ENCODE measurements around the gene ST8SIA2. TPM values are rescaled to one million over a fixed set of nuclear protein-coding genes. Genes with fewer than 3 reads are reported as not detected.
"Not testable (repeated sequence)": the region's sequence is repeated elsewhere in the genome, so short reads cannot be mapped to it uniquely, and the experiment has no call there.

ST8SIA2 gene
- total RNA-seq, 1 donor from 2014 or later = not detected

DNA sequence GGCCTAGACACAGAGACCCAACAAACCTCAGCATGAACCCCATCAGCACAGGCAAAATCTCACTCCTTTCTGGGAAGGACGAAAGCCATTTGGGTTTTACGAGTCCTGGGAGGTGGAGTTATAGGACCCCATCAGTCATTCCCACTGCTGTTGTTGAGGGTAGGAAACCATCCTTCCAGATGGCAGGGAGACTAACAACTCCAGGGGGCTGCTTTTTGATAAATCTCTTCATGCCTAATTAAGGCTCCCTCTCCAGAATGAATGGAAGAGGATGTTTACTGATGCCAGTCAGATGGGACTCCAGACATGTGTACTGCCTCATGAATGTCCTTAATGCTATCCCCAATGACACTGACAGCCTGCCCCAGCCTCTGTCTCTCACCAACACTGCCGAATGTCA is 75.3 kb downstream of the ST8SIA2 start:
- peaks cover 3% of the 10 kb centered on the region for H3K27me3 ChIP-seq
- TF ChIP-seq, protein P1, sequence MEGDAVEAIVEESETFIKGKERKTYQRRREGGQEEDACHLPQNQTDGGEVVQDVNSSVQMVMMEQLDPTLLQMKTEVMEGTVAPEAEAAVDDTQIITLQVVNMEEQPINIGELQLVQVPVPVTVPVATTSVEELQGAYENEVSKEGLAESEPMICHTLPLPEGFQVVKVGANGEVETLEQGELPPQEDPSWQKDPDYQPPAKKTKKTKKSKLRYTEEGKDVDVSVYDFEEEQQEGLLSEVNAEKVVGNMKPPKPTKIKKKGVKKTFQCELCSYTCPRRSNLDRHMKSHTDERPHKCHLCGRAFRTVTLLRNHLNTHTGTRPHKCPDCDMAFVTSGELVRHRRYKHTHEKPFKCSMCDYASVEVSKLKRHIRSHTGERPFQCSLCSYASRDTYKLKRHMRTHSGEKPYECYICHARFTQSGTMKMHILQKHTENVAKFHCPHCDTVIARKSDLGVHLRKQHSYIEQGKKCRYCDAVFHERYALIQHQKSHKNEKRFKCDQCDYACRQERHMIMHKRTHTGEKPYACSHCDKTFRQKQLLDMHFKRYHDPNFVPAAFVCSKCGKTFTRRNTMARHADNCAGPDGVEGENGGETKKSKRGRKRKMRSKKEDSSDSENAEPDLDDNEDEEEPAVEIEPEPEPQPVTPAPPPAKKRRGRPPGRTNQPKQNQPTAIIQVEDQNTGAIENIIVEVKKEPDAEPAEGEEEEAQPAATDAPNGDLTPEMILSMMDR (IDR thresholded peaks at IDR 0.05) = no peak
- intact Hi-C loops (cut with DNase I) = no loop called here

DNA sequence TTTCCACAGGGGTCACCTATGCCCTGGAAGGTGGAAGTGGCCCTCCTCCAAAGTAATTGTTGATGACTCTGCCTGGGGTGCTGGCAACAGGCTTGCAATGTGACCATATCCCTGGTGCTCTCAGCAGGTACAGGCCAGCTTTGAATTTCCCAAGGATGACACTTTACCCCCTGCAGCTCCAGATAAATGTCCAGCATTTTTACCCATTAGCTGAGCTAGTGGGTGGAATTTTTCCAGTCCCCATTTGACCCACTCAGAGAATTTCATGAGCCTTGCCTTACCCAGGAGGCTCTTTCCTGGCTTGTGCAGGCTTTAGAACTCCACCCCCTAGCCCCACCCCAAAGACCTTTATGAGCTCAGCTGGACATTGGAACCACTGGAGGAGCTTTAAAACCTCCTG is 77.6 kb downstream of the ST8SIA2 start:
- Histone ChIP-seq H3K27ac (no peak overlapping the region), H3K4me3 (no peak overlapping the region), H3K36me3 (no peaks in the 10 kb centered on the region), H3K27me3 (peaks cover 3% of the 10 kb centered on the region), H3K4me1 (no peaks in the 10 kb centered on the region), H3K9me3 (no peaks in the 10 kb centered on the region)
- intact Hi-C loops (cut with DNase I) = no loop called here
- no peak for DNase-seq (ENCODE audit: low spot score in 2 of 2)
- TF ChIP-seq, protein P1 (IDR thresholded peaks at IDR 0.05) = no peak

More for the DNA sequence above, 75.3 kb downstream of the ST8SIA2 start:
- Histone ChIP-seq H3K9me3 (no peaks in the 10 kb centered on the region), H3K4me1 (no peaks in the 10 kb centered on the region), H3K27ac (no peak overlapping the region), H3K36me3 (no peaks in the 10 kb centered on the region), H3K4me3 (no peak overlapping the region)
- DNase-seq (ENCODE audit: low spot score in 2 of 2) = no peak

DNA sequence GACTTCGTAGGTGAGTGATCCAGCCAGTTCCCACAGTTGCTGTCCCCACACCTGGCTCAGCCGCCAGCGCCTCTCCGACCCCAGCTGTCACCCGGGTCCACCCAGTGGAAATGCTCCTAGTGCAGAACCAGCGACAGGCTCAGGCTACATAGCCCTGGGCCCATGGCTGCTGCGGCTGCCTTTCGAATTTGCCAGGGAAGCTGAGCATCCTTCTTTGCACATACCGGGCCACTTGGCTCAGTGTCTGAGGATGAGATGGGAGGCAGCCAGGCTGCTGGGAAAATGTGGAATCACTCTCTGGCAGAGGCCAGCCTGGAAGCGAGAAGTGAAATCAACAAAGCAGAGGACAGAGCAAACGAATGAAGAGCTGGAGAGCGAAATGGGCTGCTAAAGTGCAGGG is 80.1 kb downstream of the ST8SIA2 start:
- Histone ChIP-seq H3K9me3 (no peaks in the 10 kb centered on the region), H3K36me3 (no peaks in the 10 kb centered on the region), H3K27me3 (peaks cover 3% of the 10 kb centered on the region), H3K4me1 (no peaks in the 10 kb centered on the region), H3K27ac (no peak overlapping the region), H3K4me3 (no peak overlapping the region)
- intact Hi-C loops (cut with DNase I) = no loop called here
- DNase-seq (ENCODE audit: low spot score in 2 of 2) = no peak
- TF ChIP-seq, protein P1 (IDR thresholded peaks at IDR 0.05) = no peak

DNA sequence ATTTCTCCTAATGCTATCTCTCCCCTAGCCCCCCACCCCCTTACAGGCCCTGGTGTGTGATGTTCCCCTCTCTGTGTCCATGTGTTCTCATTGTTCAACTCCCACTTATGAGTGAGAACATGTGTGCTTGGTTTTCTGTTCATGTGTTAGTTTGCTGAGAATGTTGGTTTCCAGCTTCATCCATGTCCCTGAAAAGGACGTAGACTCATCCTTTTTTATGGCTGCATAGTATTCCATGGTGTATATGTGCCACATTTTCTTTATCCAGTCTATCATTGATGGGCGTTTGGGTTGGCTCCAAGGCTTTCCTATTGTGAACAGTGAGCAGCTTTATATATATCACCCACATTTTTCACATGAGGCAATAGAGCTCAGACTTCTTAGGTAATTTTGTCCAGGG is 86.0 kb downstream of the ST8SIA2 start:
- H3K27ac ChIP-seq; H3K9me3 ChIP-seq; H3K4me1 ChIP-seq; intact Hi-C loops (cut with DNase I); H3K36me3 ChIP-seq; H3K4me3 ChIP-seq; H3K27me3 ChIP-seq; DNase-seq (ENCODE audit: low spot score in 2 of 2): not testable (repeated sequence)

DNA sequence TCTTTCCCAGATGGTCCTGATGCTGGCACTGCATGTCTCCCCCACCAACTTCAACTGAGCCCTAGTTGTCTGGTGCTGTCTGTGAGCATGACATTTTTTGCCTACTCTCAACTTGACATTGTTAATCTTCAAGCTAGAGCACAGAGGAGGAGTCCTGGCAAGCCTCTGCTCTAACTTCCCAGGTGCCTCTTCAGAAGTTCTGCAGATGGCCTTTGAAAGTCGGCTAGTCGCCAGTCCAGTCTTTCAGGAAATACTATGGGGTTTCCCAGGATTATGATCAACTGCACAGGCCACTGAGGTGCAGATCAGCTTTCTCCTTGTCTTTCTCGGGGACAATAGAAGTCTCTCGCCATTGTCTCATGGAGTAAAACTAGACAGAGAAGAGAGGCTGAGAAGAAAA is 86.7 kb downstream of the ST8SIA2 start:
- Histone ChIP-seq H3K9me3 (no peaks in the 10 kb centered on the region), H3K4me1 (no peaks in the 10 kb centered on the region), H3K4me3 (no peak overlapping the region), H3K36me3 (no peaks in the 10 kb centered on the region), H3K27ac (no peak overlapping the region), H3K27me3 (no peaks in the 10 kb centered on the region)
- TF ChIP-seq, protein P1 (IDR thresholded peaks at IDR 0.05) = no peak
- intact Hi-C loops (cut with DNase I) = no loop called here
- no peak for DNase-seq (ENCODE audit: low spot score in 2 of 2)

DNA sequence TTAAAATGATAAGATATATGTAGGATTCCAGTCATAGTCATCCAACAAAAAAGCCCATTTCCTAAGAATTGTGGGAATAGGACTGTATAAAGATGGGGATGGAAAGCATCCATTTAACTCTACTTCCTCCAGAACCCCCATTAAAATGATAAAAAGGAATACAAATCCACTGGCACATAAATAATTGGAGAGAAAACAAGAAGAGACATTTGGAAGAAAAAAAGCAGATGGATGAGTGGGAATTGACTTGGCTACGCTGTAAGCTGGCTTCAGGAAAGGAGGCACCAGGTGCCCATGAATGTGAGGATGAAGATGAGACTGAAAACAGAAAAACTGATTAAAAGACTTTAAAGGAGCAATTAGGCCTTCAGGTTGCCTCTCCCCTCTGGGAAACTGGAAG is 91.8 kb downstream of the ST8SIA2 start:
- no peak overlapping the region for H3K4me3 ChIP-seq
- no peak overlapping the region for H3K27ac ChIP-seq
- H3K4me1 ChIP-seq = no peaks in the 10 kb centered on the region
- TF ChIP-seq, protein P1 (IDR thresholded peaks at IDR 0.05) = no peak
- no peaks in the 10 kb centered on the region for H3K36me3 ChIP-seq
- no peak for DNase-seq (ENCODE audit: low spot score in 2 of 2)
- peaks cover 0 to 5% of the 10 kb centered on the region in 2 donors for H3K9me3 ChIP-seq
- no peaks in the 10 kb centered on the region for H3K27me3 ChIP-seq
- intact Hi-C loops (cut with DNase I) = no loop called here

Data from ascending aorta (tissue), 2 donors.